Stimulated activated CD8-positive, alpha-beta memory T cell treated with anti-CD3 and anti-CD28 coated beads, Interleukin-15, amount 100 ng/mL, for 1 hour (primary cell): ENCODE results near the gene SNAP91.

Experiments used
- DNase-seq: peaks from one replicate; pipeline ENCODE4 v3.0.0-alpha.2; 2020; ENCODE audit warnings: low read depth

Gene SNAP91

GRCh38 chr6:83546636-83547035 lies 162.3 kb downstream of the SNAP91 start:
- DNase-seq, result no peak

DNA sequence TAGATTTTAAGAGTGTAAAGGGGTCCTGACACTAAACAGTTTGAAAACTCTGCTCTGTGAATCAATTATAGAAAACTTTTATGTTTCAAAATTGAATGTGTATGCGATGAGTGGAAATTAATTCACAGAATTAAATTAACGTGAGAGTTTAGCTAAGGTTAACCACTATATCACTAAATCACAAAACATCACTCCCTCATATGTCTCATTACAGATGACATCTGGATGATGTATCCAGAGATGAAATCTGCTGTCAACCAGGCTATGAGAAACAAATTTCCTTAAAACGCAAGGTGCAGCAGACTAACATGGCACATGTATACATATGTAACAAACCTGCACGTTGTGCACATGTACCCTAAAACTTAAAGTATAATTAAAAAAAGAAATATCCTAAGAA lies 169.2 kb downstream of the SNAP91 start:
- DNase-seq, result no peak

DNA sequence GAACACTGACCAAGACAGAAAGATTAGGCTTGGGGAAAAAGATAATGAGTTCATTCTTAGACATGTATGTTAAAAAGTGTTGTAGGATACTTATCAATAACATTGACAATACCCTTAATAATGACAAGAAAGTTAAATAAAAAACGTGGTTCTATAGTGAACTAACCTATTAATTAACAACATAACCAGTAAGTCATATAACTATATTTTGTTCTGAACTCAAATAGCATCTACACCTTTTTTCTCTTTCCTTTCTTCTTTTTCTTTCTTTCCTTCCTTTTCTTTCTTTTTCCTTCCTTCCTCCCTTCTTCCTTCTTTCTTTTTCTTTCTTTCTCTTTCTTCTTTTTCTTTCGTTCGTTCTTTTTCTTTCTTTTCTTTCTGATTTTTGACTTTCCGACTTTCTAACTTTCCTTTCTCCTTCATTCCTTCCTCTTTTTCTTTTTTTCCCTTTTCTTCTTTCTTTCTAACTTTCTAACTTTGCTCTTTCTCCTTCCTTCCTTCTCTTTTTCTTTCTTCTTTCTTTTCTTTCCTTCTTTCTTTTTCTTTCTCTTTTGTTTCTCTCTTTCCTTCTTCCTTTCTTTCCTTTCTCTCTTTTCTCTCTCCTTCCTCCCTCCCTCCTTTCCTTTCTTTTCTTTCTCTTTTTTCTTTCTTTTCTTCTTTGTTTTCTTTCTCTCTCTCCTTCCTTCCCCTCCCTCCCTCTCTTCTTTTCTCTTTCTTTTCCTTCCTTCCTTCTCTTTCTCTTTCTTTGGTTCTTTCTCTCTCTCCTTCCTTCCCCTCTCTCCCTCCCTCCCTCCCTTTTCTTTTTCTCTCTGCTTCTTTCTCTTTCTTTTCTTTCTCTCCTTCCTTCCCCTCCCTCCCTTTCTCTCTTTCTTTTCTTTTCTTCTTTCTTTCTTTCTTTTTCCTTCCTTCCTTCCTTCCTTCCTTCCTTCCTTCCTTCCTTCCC lies 172.0 kb downstream of the SNAP91 start:
- DNase-seq, result no peak

GRCh38 chr6:83536034-83536646 lies 172.8 kb downstream of the SNAP91 start:
- DNase-seq, result peak; percentile 9

GRCh38 chr6:83518816-83519480 lies 190.0 kb downstream of the SNAP91 start:
- no peak for DNase-seq

DNA sequence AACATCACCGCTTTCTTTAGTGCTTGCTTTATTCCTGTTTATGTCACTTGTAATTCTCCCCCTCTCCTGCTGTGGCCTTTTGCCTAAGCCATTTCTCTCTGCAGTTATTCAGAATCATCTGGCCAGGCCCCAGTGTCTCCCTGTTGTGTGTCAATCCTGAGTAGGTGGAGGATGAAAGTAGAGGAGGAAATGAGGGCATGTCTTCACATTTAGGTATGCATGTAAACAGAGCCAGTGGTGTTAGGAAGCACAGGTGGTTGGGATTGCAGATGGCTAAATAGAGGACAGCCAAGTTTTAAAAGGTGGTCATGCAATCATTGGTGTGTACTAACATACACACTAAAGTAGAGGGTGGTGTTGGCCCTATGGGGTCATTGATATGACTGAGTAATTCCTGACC lies 191.4 kb downstream of the SNAP91 start:
- no peak for DNase-seq

DNA sequence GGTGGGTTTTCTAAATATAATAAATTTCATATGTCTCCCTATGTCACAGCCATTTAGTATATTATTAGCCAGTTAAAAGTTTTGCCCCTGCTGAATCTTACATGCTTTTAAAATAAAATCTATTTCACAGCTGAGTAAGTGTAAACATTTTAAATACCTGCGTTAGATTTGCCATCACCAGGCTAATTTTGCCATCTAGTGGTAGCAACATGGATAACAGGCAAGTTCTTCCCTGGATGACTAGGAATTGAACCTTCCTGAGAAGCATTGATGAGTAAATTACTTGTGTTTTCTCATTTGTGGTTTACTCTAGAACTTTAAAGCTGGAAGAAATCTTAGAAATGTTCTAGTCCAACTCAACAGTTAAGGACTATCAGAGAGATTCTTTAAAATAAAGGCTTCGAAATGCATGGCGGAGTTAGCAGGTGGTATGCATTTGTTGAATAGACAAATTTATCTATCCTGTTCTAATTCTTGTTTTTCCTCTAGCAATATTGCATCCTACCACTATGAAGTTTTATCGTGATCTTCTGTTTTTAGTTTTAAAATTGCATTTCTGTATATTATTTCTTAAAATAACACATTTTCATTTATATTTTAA lies 193.9 kb downstream of the SNAP91 start:
- no peak for DNase-seq

DNA sequence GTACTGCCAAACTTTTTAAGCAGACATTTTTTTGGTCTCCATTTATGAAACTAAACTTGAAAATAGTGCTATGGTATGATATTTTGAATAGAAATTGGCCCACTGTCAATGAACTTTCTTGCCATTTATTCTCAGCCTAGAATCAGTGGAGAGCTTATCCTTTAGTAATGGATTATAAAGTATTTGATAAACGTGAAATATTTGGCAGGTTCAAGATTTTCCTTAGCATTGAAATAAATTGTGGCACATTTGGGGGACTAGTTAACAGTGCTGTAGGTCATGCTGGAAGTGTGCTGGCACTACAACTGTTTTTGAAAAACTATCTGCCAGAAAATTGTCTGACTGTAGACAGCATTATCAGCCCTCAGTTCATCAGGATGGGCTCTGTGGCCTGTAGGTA lies 194.4 kb downstream of the SNAP91 start:
- DNase-seq, result no peak

DNA sequence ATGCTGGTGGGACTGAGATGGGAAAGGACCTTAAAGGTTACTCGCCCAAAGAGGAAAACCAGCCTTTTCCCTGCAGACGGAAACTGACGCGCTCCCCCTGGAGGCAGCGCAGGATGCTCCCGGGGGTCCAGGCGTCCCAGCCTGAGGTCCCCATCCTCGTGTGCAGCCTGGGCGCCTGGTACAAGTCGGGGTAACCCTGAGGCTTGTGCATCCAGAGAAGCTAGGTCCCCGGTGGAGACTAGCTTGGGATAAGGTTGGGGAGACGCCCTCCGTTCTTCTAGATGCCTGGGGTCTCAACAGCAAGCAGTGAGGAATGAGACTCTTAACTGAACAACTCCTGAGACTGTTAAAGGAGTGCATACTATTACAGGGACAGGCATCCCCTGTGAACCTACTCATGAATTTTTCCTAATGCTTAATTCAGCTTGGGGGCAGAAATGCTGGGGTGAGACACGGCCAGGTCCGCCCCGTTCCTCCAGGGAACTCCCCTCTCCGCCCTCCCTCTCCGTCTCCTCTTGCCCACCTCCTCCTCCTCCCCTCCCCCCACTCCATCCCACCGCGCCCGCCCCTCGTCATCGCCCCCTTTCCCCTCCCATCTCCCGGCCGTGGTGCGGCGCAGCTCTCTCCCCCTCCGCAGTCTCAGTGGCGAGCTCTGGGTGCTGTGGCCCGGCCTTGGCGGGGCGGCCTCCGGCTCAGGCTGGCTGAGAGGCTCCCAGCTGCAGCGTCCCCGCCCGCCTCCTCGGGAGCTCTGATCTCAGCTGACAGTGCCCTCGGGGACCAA lies 196.8 kb downstream of the SNAP91 start, which contains the start of gene PRSS35:
Gene PRSS35 (plus strand): TSS at position 634 of the 781 bp plus-strand sequence. CDS start 10,908 bp downstream, outside the sequence.
- no peak for DNase-seq

GRCh38 chr6:83511266-83511665 lies 197.6 kb downstream of the SNAP91 start:
- DNase-seq, result no peak

DNA sequence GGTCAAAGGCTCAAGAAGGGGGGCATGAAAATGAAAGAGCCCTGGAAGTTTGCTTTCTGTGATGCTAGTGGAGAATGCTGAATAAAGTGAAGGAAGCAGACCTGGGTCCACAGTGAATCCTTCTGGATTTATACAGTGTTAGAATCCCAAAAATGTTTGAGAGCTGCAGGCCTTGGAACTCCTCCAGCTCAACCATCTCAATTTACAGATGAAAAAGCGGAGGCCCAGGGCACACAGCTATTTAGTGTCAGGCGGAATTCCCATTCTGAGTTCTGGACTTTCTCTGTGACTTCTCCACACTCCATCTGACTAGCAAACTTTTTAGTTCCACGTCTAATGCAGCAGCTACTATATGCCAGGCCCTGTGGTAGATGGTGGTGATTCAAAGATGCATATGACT lies 198.1 kb downstream of the SNAP91 start:
- no peak for DNase-seq

DNA sequence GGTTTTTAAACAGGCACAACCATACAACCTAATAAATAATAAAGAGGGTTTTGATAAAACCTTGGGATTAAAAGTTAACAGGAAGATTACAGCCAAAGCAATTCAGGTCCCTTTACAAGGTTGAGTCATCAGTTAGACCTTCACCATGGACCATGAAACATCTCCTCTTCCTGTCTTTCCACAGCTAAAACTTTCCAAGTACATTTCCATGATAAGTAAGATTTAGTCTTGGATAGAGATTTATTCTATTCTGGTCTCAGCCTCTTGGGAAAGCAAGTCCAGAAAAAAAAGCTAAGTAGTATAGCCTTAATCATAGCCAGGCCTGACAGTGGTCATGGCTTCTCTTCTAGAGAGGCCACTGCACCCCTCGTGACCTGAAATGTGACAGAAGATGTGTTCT lies 199.5 kb downstream of the SNAP91 start:
- DNase-seq, result no peak

DNA sequence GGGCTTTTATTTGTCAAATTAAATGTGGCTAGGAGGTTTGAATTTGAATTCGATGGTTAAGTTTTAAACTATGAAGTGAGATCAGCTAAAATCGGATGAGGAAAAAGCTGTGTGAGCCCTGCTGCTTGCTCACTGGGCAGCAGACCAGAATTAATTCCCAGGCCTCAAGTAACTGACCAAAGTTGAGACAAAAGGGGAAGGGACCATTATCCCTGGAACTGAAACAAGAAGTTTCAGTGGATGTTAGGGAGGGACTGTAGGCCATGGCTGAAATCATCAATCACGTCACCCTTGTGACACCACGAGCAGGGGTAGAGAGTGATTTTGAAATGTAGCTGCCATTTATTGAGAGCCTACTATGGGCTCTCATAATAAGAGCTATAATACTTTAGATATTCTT lies 203.5 kb downstream of the SNAP91 start:
- no peak for DNase-seq
